ENCODE data around the gene IGFN1. TPM values are rescaled to one million over a fixed set of nuclear protein-coding genes. Genes with fewer than 3 reads are reported as not detected.

IGFN1 gene
- total RNA-seq, 1 donor, result under 0.01 TPM

DNA sequence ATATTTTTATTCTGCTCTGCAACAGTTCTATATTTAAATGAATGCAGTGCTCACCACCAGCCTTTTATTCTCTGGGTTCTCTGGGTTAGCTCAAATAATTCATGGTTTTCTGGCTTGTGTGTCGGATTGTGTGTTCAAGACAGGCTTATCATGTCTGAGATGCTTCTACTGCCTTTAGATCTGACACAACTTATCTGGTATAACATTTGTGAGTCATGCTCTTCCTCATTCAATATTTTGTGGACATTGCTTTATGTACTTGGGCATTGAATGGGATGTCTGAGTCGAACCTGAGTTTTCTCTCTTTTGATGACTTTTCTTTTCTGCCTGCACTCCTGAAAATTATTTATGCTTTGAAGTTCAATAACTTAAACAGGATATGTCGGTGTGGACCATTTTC is 75.1 kb downstream of the IGFN1 start:
- no peaks in the 10 kb centered on the region for H3K79me2 ChIP-seq (ENCODE audit: insufficient read depth, low read length)
- H2AFZ ChIP-seq (ENCODE audit: low read length), result no peak overlapping the region
- no peaks in the 10 kb centered on the region for H3K27me3 ChIP-seq (ENCODE audit: insufficient read depth, low read length)
- H3K36me3 ChIP-seq (ENCODE audit: insufficient read depth, low read length), result no peaks in the 10 kb centered on the region
- H3K9me3 ChIP-seq (ENCODE audit: low read depth, low read length), result no peaks in the 10 kb centered on the region
- H3K4me1 ChIP-seq (ENCODE audit: insufficient read depth, low read length), result peaks cover 41% of the 10 kb centered on the region
- DNase-seq (ENCODE audit: insufficient read length, low spot score, missing footprints), result no peak
- H3K4me3 ChIP-seq (ENCODE audit: insufficient read depth, low read length), result no peak overlapping the region
- no peak overlapping the region for H3K27ac ChIP-seq (ENCODE audit: low read depth, low read length)
- TF ChIP-seq, protein P1, sequence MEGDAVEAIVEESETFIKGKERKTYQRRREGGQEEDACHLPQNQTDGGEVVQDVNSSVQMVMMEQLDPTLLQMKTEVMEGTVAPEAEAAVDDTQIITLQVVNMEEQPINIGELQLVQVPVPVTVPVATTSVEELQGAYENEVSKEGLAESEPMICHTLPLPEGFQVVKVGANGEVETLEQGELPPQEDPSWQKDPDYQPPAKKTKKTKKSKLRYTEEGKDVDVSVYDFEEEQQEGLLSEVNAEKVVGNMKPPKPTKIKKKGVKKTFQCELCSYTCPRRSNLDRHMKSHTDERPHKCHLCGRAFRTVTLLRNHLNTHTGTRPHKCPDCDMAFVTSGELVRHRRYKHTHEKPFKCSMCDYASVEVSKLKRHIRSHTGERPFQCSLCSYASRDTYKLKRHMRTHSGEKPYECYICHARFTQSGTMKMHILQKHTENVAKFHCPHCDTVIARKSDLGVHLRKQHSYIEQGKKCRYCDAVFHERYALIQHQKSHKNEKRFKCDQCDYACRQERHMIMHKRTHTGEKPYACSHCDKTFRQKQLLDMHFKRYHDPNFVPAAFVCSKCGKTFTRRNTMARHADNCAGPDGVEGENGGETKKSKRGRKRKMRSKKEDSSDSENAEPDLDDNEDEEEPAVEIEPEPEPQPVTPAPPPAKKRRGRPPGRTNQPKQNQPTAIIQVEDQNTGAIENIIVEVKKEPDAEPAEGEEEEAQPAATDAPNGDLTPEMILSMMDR (IDR thresholded peaks at IDR 0.05; ENCODE audit: extremely low read depth, low read depth, low read length), result no peak
- H3K4me2 ChIP-seq (ENCODE audit: insufficient read depth, low read length), result no peak overlapping the region
- no peaks in the 10 kb centered on the region for H4K20me1 ChIP-seq (ENCODE audit: insufficient read depth, low read length)

DNA sequence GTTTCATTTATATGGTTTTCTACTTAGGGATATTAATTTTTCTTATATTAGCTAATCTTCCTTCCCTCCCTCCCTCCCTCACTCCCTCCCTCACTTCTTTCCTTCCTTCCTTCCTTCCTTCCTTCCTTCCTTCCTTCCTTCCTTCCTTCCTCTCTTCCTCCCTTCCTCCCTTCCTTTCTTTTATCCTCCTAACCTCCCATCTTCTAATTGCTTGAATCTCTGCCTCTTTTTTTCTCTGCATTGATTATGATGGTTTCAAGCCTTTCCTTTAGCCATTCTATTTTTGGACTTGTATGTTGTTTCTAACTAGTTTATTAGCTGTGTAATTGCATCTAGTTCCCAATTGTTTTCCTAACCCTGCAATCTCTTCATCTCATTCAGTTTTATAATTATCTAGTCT is 75.7 kb downstream of the IGFN1 start:
- Histone ChIP-seq H3K9me3 (ENCODE audit: low read depth, low read length) (no peaks in the 10 kb centered on the region), H3K36me3 (ENCODE audit: insufficient read depth, low read length) (no peaks in the 10 kb centered on the region), H3K4me1 (ENCODE audit: insufficient read depth, low read length) (peaks cover 41% of the 10 kb centered on the region), H3K79me2 (ENCODE audit: insufficient read depth, low read length) (no peaks in the 10 kb centered on the region), H3K27ac (ENCODE audit: low read depth, low read length) (peak overlapping the region; percentile 94), H3K4me2 (ENCODE audit: insufficient read depth, low read length) (peak overlapping the region; percentile 46), H3K27me3 (ENCODE audit: insufficient read depth, low read length) (no peaks in the 10 kb centered on the region), H2AFZ (ENCODE audit: low read length) (no peak overlapping the region), H3K4me3 (ENCODE audit: insufficient read depth, low read length) (no peak overlapping the region), H4K20me1 (ENCODE audit: insufficient read depth, low read length) (no peaks in the 10 kb centered on the region)
- TF ChIP-seq, protein P1 (IDR thresholded peaks at IDR 0.05; ENCODE audit: extremely low read depth, low read depth, low read length), result no peak
- DNase-seq (ENCODE audit: insufficient read length, low spot score, missing footprints), result no peak

DNA sequence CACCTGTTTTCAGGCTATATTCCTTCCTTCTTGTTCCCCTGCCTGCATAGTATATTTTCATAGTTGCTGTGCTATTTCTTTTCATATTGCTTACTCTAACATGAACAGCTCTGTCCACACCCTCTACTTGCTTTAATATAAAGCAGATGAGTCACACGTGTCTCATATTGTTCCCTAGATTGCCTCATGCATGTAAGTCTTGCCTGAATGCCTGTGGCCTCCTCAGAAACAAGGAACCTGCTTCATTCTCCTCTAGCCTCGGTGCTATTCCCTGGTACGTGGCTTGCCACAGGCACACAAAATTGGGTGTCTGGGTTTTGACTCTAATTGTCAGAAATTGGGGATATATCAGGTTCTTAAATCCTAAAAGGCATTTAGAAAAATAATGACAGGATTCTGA is 76.2 kb downstream of the IGFN1 start:
- peak; percentile 94 for DNase-seq (ENCODE audit: insufficient read length, low spot score, missing footprints)
- H4K20me1 ChIP-seq (ENCODE audit: insufficient read depth, low read length), result no peaks in the 10 kb centered on the region
- no peaks in the 10 kb centered on the region for H3K36me3 ChIP-seq (ENCODE audit: insufficient read depth, low read length)
- peaks cover 41% of the 10 kb centered on the region for H3K4me1 ChIP-seq (ENCODE audit: insufficient read depth, low read length)
- no peaks in the 10 kb centered on the region for H3K9me3 ChIP-seq (ENCODE audit: low read depth, low read length)
- H3K27ac ChIP-seq (ENCODE audit: low read depth, low read length), result peak overlapping the region; percentile 94
- no peak overlapping the region for H2AFZ ChIP-seq (ENCODE audit: low read length)
- TF ChIP-seq, protein P1 (IDR thresholded peaks at IDR 0.05; ENCODE audit: extremely low read depth, low read depth, low read length), result no peak
- H3K79me2 ChIP-seq (ENCODE audit: insufficient read depth, low read length), result no peaks in the 10 kb centered on the region
- H3K4me2 ChIP-seq (ENCODE audit: insufficient read depth, low read length), result peak overlapping the region; percentile 46
- no peak overlapping the region for H3K4me3 ChIP-seq (ENCODE audit: insufficient read depth, low read length)
- no peaks in the 10 kb centered on the region for H3K27me3 ChIP-seq (ENCODE audit: insufficient read depth, low read length)

DNA sequence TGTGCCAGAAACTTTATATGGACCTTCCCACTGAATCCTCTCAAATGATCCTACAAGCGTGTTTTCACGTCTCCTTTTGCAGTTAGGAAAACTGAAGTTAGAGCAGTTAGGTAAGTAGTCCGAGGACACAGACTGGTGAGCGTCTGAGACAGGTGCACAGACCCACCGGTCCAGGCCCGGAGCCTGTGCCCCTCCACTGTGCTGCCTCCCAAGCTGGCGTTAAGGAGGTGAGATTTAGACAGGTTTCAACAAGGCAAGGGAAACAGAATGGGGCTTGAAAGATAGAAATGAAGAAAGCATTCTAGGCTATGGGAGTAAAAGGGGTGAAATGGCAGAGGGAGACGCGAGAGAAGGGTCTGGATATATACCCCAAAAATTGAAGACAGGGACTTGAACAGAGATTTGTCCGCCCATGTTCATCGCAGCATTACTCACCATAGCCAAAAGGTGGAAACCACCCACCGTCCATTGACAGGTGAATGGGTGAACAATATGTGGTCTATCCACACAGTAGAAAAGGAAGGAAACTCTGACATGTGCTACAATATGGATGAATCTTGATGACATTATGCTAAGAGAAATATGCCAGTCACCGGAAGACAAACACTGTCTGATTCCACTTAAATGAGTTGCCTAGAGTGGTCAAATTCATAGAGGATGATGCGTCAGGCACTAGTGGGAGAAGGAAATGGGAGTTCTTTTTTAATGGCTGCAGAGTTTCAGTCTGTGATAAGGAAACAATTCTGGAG is 77.0 kb downstream of the IGFN1 start:
- Histone ChIP-seq H3K27me3 (ENCODE audit: insufficient read depth, low read length) (no peaks in the 10 kb centered on the region), H3K4me1 (ENCODE audit: insufficient read depth, low read length) (peaks cover 41% of the 10 kb centered on the region), H3K9me3 (ENCODE audit: low read depth, low read length) (no peaks in the 10 kb centered on the region), H3K27ac (ENCODE audit: low read depth, low read length) (peak overlapping the region; percentile 94), H2AFZ (ENCODE audit: low read length) (peak overlapping the region; percentile 43), H4K20me1 (ENCODE audit: insufficient read depth, low read length) (no peaks in the 10 kb centered on the region), H3K4me2 (ENCODE audit: insufficient read depth, low read length) (peak overlapping the region; percentile 25), H3K79me2 (ENCODE audit: insufficient read depth, low read length) (no peaks in the 10 kb centered on the region), H3K4me3 (ENCODE audit: insufficient read depth, low read length) (no peak overlapping the region), H3K36me3 (ENCODE audit: insufficient read depth, low read length) (no peaks in the 10 kb centered on the region)
- no peak for DNase-seq (ENCODE audit: insufficient read length, low spot score, missing footprints)
- TF ChIP-seq, protein P1 (IDR thresholded peaks at IDR 0.05; ENCODE audit: extremely low read depth, low read depth, low read length), result no peak

Data from osteoblast (primary cell).